Fibroblast of pulmonary artery (primary cell): ENCODE data around the gene MGLL.

Source experiments
- DNase-seq: peaks from one replicate; pipeline ENCODE4 v3.0.0-alpha.2; 2010; ENCODE audit warnings: low read depth
- H3K4me3 ChIP-seq: replicated peaks from 2 replicates; pipeline ENCODE4 v1.5.1; 2011; ENCODE audit warnings: low read depth, mild to moderate bottlenecking, control low read depth, low read length, moderate library complexity
- CTCF ChIP-seq: IDR thresholded peaks from 2 replicates; pipeline ENCODE4 v1.5.1; 2011; ENCODE audit warnings: mild to moderate bottlenecking, control low read depth, low read length, inconsistent platforms; ENCODE audit errors: missing control alignments

Gene MGLL

GRCh38 chr3:127699416-127700300 lies 122.7 kb downstream of the MGLL start:
- DNase-seq: no peak
- no peak for TF ChIP-seq CTCF
- no peak overlapping the region for H3K4me3 ChIP-seq

- TF ChIP-seq CTCF: no peak
- DNase-seq: no peak
Measured at GRCh38 chr3:127698691-127699415, 123.5 kb downstream of the MGLL start.

GRCh38 chr3:127698286-127698685 lies 124.0 kb downstream of the MGLL start:
- no peak for TF ChIP-seq CTCF
- H3K4me3 ChIP-seq: no peak overlapping the region

More at GRCh38 chr3:127698691-127699415, 123.5 kb downstream of the MGLL start:
- H3K4me3 ChIP-seq: no peak overlapping the region

GRCh38 chr3:127697551-127698240 lies 124.6 kb downstream of the MGLL start:
- TF ChIP-seq CTCF: no peak
- DNase-seq: peak; percentile 92
- H3K4me3 ChIP-seq: peak overlapping the region; percentile 24

More at GRCh38 chr3:127698286-127698685, 124.0 kb downstream of the MGLL start:
- DNase-seq: no peak

- DNase-seq: no peak
- H3K4me3 ChIP-seq: no peak overlapping the region
- peak; percentile 28 for TF ChIP-seq CTCF
Measured at GRCh38 chr3:127694467-127695215, 127.7 kb downstream of the MGLL start.

GRCh38 chr3:127693336-127693843 lies 128.9 kb downstream of the MGLL start:
- no peak overlapping the region for H3K4me3 ChIP-seq
- DNase-seq: no peak
- TF ChIP-seq CTCF: no peak
